ENCODE results near the gene IGF1.

The IGF1 gene

GRCh38 chr12:102463659-102464249, 16.6 kb downstream of the IGF1 start:
- DNase-seq (ENCODE audit: low spot score) = no peak

GRCh38 chr12:102462795-102463465, 17.4 kb downstream of the IGF1 start:
- no peak for TF ChIP-seq CTCF (IDR thresholded peaks at IDR 0.05; ENCODE audit: extremely low read depth, missing control alignments)
- no peak for DNase-seq (ENCODE audit: low spot score)

More at GRCh38 chr12:102463659-102464249, 16.6 kb downstream of the IGF1 start:
- no peak for TF ChIP-seq CTCF (IDR thresholded peaks at IDR 0.05; ENCODE audit: extremely low read depth, missing control alignments)

- DNase-seq (ENCODE audit: low spot score) = no peak
- TF ChIP-seq CTCF (IDR thresholded peaks at IDR 0.05; ENCODE audit: extremely low read depth, missing control alignments) = no peak
These were observed 18.0 kb downstream of the IGF1 start for GRCh38 chr12:102462386-102462785.

- TF ChIP-seq CTCF (IDR thresholded peaks at IDR 0.05; ENCODE audit: extremely low read depth, missing control alignments) = no peak
- no peak for DNase-seq (ENCODE audit: low spot score)
These were observed 18.9 kb downstream of the IGF1 start for GRCh38 chr12:102461501-102461900.

- DNase-seq (ENCODE audit: low spot score) = no peak
- TF ChIP-seq CTCF (IDR thresholded peaks at IDR 0.05; ENCODE audit: extremely low read depth, missing control alignments) = no peak
These were observed 21.0 kb downstream of the IGF1 start for GRCh38 chr12:102459314-102459713.

GRCh38 chr12:102454808-102455760, 25.3 kb downstream of the IGF1 start:
- DNase-seq (ENCODE audit: low spot score) = no peak
- no peak for TF ChIP-seq CTCF (IDR thresholded peaks at IDR 0.05; ENCODE audit: extremely low read depth, missing control alignments)

- TF ChIP-seq CTCF (IDR thresholded peaks at IDR 0.05; ENCODE audit: extremely low read depth, missing control alignments) = no peak
- DNase-seq (ENCODE audit: low spot score) = no peak
These were observed 26.0 kb downstream of the IGF1 start for GRCh38 chr12:102454330-102454729.

Measured in GM20000 (cell line).